Hepatocyte (in vitro differentiated cells): ENCODE measurements around the gene ZNF148.

ENCODE experiments used
- EZH2 ChIP-seq: fragments of 200-600 bp; sonication (generic); IDR thresholded peaks from 2 replicates; pipeline ENCODE4 v1.6.1; 2016; ENCODE audit warnings: antibody characterized with exemption, mild to moderate bottlenecking, borderline replicate concordance
- TF ChIP-seq, protein P1 (sequence below): fragments of 200-600 bp; sonication (generic); IDR thresholded peaks from 2 replicates; pipeline ENCODE4 v1.5.1; 2016; ENCODE audit warnings: antibody characterized with exemption, mild to moderate bottlenecking; ENCODE audit not compliant: poor library complexity

DNA sequence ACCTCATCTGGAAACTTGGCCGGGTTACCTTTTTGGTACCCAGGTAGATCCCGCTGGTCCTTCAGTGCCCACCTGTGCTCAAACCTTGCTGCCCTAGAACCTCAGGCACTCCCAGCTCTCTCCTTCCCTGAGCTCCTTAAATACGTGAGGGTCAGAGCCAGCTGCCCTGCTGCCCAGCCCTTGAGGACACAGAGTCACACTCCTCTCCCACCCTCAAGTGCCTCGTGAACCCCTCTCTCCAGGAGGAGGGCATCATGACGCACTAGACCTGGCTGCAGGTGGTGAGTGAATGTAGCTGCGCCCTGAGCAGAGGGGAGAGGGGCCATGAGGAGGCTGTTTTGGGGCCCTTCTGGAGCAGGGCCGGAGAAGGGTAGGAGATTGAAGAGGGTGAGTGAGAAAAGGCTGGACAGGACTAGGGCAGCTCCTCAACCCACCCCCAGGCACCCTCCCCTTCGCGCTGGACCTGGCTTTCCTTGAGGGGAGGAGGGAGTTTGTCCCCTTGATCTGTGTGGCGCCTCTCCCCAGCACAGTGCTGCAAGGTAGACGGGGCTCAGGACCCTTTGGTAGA lies 163.5 kb downstream of the ZNF148 start:
- TF ChIP-seq, protein P1, sequence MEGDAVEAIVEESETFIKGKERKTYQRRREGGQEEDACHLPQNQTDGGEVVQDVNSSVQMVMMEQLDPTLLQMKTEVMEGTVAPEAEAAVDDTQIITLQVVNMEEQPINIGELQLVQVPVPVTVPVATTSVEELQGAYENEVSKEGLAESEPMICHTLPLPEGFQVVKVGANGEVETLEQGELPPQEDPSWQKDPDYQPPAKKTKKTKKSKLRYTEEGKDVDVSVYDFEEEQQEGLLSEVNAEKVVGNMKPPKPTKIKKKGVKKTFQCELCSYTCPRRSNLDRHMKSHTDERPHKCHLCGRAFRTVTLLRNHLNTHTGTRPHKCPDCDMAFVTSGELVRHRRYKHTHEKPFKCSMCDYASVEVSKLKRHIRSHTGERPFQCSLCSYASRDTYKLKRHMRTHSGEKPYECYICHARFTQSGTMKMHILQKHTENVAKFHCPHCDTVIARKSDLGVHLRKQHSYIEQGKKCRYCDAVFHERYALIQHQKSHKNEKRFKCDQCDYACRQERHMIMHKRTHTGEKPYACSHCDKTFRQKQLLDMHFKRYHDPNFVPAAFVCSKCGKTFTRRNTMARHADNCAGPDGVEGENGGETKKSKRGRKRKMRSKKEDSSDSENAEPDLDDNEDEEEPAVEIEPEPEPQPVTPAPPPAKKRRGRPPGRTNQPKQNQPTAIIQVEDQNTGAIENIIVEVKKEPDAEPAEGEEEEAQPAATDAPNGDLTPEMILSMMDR = no peak
- no peak for TF ChIP-seq EZH2
